Thymus (tissue), 11 donors: ENCODE measurements around the gene NFATC3. TPM values are rescaled to one million over a fixed set of nuclear protein-coding genes. Genes with fewer than 3 reads are reported as not detected.

Experiments
- DNase-seq, 9 donors: peaks; one replicate each; pipeline ENCODE4 v3.0.0-alpha.2; 2013; ENCODE audit warnings: low spot score in 9 of 9, low read depth in 6 of 9, missing footprints in 1 of 9
- H3K27ac ChIP-seq, 2 donors: one replicate each; pipeline ENCODE4 v1.5.1; 2013; ENCODE audit warnings: control low read depth in 1 of 2, low read depth in 1 of 2, low read length in 1 of 2, mild to moderate bottlenecking in 1 of 2, moderate library complexity in 1 of 2
- H3K27me3 ChIP-seq, 2 donors: one replicate each; pipeline ENCODE4 v1.5.1; 2013; ENCODE audit warnings: low read length in 1 of 2; ENCODE audit not compliant: control insufficient read depth in 2 of 2, insufficient read depth in 1 of 2
- H3K36me3 ChIP-seq, 2 donors: one replicate each; pipeline ENCODE4 v1.5.1; 2013; ENCODE audit warnings: low read length in 1 of 2, mild to moderate bottlenecking in 1 of 2, moderate library complexity in 1 of 2; ENCODE audit not compliant: control insufficient read depth in 2 of 2, insufficient read depth in 2 of 2
- H3K4me1 ChIP-seq, 2 donors: one replicate each; pipeline ENCODE4 v1.5.1; 2013; ENCODE audit warnings: low read length in 2 of 2; ENCODE audit not compliant: control insufficient read depth in 2 of 2, insufficient read depth in 2 of 2
- H3K4me3 ChIP-seq, 2 donors: one replicate each; pipeline ENCODE4 v1.5.1; 2013; ENCODE audit warnings: low read length in 2 of 2, control low read depth in 1 of 2, mild to moderate bottlenecking in 1 of 2
- H3K9me3 ChIP-seq, 2 donors: one replicate each; pipeline ENCODE4 v1.5.1; 2013; ENCODE audit warnings: low read length in 1 of 2, mild to moderate bottlenecking in 1 of 2; ENCODE audit not compliant: control insufficient read depth in 2 of 2, insufficient read depth in 1 of 2
- WGBS: extraction: QIAGEN DNeasy Blood & Tissue Kit; methylation state at CpG from one replicate; pipeline ENCODE4 v1.1.7; 2013; 5-methylcytosine and 5-hydroxymethylcytosine counted together
- polyA plus RNA-seq: library from polyadenylated mRNA; stranded (reverse); fragments of 200-250 nt; gene quantifications from one replicate; pipeline ENCODE4 v1.2.3, GENCODE V29; 2013
- total RNA-seq: library from RNA; stranded (reverse); fragments of 120-200 nt; gene quantifications from one replicate; pipeline ENCODE4 v1.2.4, GENCODE V29; 2013
- donor health status: healthy.

NFATC3 gene
- total and polyA plus RNA-seq, 2 donors: 37.4 to 149 TPM

DNA sequence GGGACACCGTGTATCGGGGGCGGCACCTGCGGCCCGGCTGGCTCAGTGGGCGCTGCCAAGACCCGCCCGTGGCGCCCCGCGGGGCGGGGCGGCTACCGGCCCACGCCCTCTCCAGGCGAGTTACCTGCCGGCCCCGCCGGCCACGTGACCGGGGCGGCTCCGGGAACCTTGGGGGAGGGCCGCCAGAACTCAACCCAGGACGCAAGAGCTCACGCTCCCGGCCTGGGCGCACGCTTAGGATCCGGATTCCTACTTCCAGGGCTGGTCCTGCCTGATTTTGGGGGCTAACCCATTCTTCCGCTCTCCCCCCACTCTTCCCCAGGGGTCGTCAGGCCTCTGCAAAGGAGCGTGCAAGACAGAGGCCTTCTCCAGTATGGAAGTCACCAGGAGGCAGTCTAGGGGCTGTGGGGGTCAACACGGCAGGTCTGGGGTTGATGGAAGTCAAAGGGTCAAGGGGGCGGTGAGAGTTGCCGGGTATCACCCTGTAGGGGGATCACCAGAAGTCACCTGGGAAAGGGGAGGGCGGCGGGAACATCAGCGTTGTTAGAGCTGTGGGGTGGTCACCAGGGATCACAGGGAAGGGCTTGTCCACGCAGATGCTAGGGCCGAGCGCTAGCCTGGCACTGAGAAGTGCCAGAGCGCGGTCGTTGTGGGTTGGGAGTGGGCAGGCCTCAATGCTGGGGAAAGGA is 151.1 kb downstream of the NFATC3 start:
- WGBS: 11% methylated on average over 45 of the region's 45 CpGs
- peak overlapping the region; percentile 64 to 82 for H3K27ac ChIP-seq
- DNase-seq: peak in 3 of 9 donors; percentile 39 to 65 (median 62)
- peaks cover 0 to 9% of the 10 kb centered on the region in 2 donors for H3K9me3 ChIP-seq
- peaks cover 0 to 34% of the 10 kb centered on the region in 2 donors for H3K27me3 ChIP-seq
- H3K4me1 ChIP-seq: peaks cover 46 to 86% of the 10 kb centered on the region in 2 donors
- H3K4me3 ChIP-seq: peak overlapping the region; percentile 42 to 65
- H3K36me3 ChIP-seq: peaks cover 13 to 23% of the 10 kb centered on the region in 2 donors

- Histone ChIP-seq H3K36me3 (peaks cover 8 to 18% of the 10 kb centered on the region in 2 donors), H3K27me3 (peaks cover 0 to 34% of the 10 kb centered on the region in 2 donors), H3K9me3 (peaks cover 0 to 9% of the 10 kb centered on the region in 2 donors), H3K4me3 (peak overlapping the region; percentile 59 to 65), H3K27ac (peak overlapping the region; percentile 73 to 82), H3K4me1 (peaks cover 46 to 81% of the 10 kb centered on the region in 2 donors)
- DNase-seq: no peak
- 8% methylated on average over 21 of the region's 21 CpGs for WGBS
These were observed 151.7 kb downstream of the NFATC3 start for GRCh38 chr16:68236826-68237242.

DNA sequence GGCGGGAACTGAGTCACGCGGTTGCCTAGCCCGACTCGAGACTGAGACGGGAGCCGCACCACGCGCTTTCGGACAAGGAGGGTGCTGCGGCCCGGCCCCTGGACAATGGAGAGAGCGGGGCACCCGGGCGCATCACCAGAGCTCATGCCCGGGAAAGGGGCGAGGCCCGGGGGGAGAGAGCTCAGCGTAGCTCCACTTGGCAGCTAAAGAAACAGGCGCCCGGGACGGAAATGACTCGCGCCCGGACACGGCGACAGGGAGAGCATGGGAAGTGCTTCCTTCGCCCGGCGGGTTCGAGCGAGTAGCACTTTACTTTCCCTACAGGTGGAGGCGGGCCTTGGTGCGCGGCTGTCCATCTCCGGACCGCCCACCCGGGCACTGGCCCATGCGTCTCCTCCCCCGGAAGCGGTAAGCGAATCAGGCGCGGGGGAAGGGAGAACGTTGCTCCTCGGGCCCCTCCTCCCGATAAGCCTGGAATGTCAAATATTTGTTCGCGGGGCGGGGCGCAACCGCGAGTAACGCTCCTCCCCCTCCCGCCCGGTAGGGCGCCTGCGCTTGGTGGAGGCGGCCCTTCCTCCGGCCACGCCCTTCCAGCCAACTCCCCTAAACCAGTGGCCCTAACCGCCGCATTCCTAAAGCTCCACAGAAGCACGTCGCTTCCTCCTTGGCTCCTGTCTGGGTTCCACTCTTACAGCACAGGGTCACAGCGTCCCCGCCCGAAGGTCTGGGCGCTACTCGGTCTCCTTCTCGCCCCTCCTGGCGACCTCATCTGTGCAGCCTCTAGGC is 152.3 kb downstream of the NFATC3 start:
- under 1% methylated on average over 72 of the region's 72 CpGs for WGBS

GRCh38 chr16:68238029-68238345 is 152.8 kb downstream of the NFATC3 start:
- no peak for DNase-seq
- Histone ChIP-seq H3K4me3 (peak overlapping the region; percentile 59 to 65), H3K36me3 (peaks cover 0 to 10% of the 10 kb centered on the region in 2 donors), H3K27me3 (peaks cover 0 to 34% of the 10 kb centered on the region in 2 donors), H3K9me3 (peaks cover 0 to 9% of the 10 kb centered on the region in 2 donors), H3K27ac (peak overlapping the region; percentile 73 to 79), H3K4me1 (peaks cover 46 to 69% of the 10 kb centered on the region in 2 donors)
- 17% methylated on average over 20 of the region's 20 CpGs for WGBS

More for the DNA sequence above, 152.3 kb downstream of the NFATC3 start:
- Histone ChIP-seq H3K9me3 (peaks cover 0 to 9% of the 10 kb centered on the region in 2 donors), H3K4me1 (peaks cover 46 to 75% of the 10 kb centered on the region in 2 donors), H3K36me3 (peaks cover 1 to 12% of the 10 kb centered on the region in 2 donors), H3K4me3 (peak overlapping the region; percentile 59 to 65), H3K27me3 (peaks cover 0 to 34% of the 10 kb centered on the region in 2 donors), H3K27ac (peak overlapping the region; percentile 73 to 82)
- DNase-seq: peak in 8 of 9 donors; percentile 74 to 93 (median 84)

DNA sequence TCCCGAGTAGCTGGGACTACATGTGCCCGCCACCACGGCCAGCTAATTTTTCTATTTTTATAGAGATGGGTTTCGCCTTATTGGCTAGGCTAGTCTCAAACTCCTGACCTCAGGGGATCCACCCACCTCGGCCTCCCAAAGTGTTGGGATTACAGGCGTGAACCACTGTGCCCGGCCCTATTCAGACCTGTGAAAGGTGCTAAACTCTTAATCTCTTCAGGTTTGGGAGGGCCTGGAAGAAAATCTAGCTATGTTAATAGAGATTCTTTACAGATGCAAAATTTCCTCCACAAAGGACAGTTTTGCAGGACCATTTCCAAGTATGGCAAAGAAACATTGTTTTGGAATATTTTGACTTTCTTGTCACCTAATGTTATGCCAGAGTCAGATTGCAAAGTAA is 156.9 kb downstream of the NFATC3 start:
- Histone ChIP-seq H3K4me3 (no peak overlapping the region), H3K9me3 (peaks cover 0 to 9% of the 10 kb centered on the region in 2 donors), H3K27me3 (peaks cover 0 to 9% of the 10 kb centered on the region in 2 donors), H3K36me3 (no peaks in the 10 kb centered on the region), H3K27ac (no peak overlapping the region), H3K4me1 (peaks cover 38 to 57% of the 10 kb centered on the region in 2 donors)
- DNase-seq: no peak
- WGBS: 94% methylated on average over 7 of the region's 7 CpGs

GRCh38 chr16:68242926-68243858 is 158.0 kb downstream of the NFATC3 start:
- H3K4me1 ChIP-seq: peaks cover 41 to 57% of the 10 kb centered on the region in 2 donors
- H3K27ac ChIP-seq: no peak overlapping the region
- H3K27me3 ChIP-seq: no peaks in the 10 kb centered on the region
- no peak overlapping the region for H3K4me3 ChIP-seq
- no peak for DNase-seq
- 97% methylated on average over 9 of the region's 9 CpGs for WGBS
- H3K36me3 ChIP-seq: no peaks in the 10 kb centered on the region
- H3K9me3 ChIP-seq: peaks cover 0 to 5% of the 10 kb centered on the region in 2 donors

DNA sequence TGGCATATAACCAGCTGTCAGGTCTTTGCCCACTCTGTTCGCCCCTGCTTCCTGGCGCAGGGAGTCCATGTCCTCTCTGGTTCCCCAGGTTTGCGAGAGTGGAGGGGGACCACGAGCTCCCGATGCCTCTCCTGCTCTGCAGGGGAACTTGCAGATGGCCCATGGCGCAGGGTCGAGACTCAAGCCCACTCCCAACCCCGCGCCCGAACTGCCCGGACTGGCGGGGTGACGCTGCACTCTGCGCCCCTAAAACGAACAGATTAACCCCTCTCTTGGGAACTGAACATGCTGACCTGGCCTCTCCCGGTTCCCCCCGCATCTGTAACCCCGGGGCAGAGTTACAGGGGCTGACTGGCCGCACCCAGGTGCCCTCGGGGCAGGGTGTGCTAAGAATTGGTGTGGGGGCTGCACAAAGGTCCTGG is 159.3 kb downstream of the NFATC3 start:
- peaks cover 11 to 13% of the 10 kb centered on the region in 2 donors for H3K36me3 ChIP-seq
- DNase-seq: no peak
- peaks cover 0 to 5% of the 10 kb centered on the region in 2 donors for H3K9me3 ChIP-seq
- 11% methylated on average over 20 of the region's 20 CpGs for WGBS
- H3K4me1 ChIP-seq: peaks cover 35 to 51% of the 10 kb centered on the region in 2 donors
- H3K27me3 ChIP-seq: no peaks in the 10 kb centered on the region
- peak overlapping the region in 1 of 2 donors; percentile 26 for H3K27ac ChIP-seq
- H3K4me3 ChIP-seq: peak overlapping the region; percentile 75 to 89
